GM10248 (cell line): Measurements from ENCODE around the gene EIF2S2.

Experiments used
- CTCF ChIA-PET: fragments of 300-600 bp; sonication (Branson Sonifier 250); formaldehyde crosslinking; extraction: SDS; loops from one replicate; lab custom pipeline; 2021; ENCODE audit warnings: antibody characterized with exemption; lab: Yijun Ruan, JAX
- POLR2A ChIA-PET: fragments of 350-650 bp; sonication (Branson Sonifier 250); formaldehyde crosslinking; extraction: SDS; loops from one replicate; lab custom pipeline; 2020; ENCODE audit warnings: antibody characterized with exemption; lab: Yijun Ruan, JAX
- DNase-seq: peaks from one replicate; pipeline ENCODE4 v3.0.0; 2012; ENCODE audit errors: extremely low spot score
- CTCF ChIP-seq: IDR thresholded peaks from 2 replicates; pipeline ENCODE4 v1.5.1; 2012; ENCODE audit warnings: mild to moderate bottlenecking, low read depth; ENCODE audit errors: extremely low read depth, missing control alignments, control extremely low read depth

Gene EIF2S2

GRCh38 chr20:34041226-34041625 is 70.8 kb downstream of the EIF2S2 start:
- no peak for TF ChIP-seq CTCF
- ChIA-PET POLR2A (no interaction called here), CTCF (interaction anchor here (1.1 to 1.7 kb wide), 2 partner anchors 8 to 19 kb away, joined by 5 read pairs; no protein-coding TSS in a partner anchor)
- DNase-seq, result no peak

- no peak for DNase-seq
- TF ChIP-seq CTCF, result no peak
- CTCF ChIA-PET, result interaction anchor here (1.1 to 1.7 kb wide), 3 partner anchors 9 to 29 kb away, joined by 3 to 5 read pairs (median 5); no protein-coding TSS in a partner anchor
- POLR2A ChIA-PET, result no interaction called here
Observed at GRCh38 chr20:34040300-34040995, 71.6 kb downstream of the EIF2S2 start.
